Lower leg skin (tissue), 3 donors: Measurements from ENCODE around the gene UROD.

Experiments
- CTCF ChIP-seq, 3 donors: fragments of 450-650 bp; IDR thresholded peaks; one replicate each; pipeline ENCODE4 v1.5.1; 2016; ENCODE audit warnings: antibody characterized with exemption in 3 of 3, mild to moderate bottlenecking in 3 of 3, moderate library complexity in 2 of 3
- POLR2A ChIP-seq, 2 donors: fragments of 450-650 bp; IDR thresholded peaks; one replicate each; pipeline ENCODE4 v1.6.1; 2016 to 2017; ENCODE audit warnings: antibody characterized with exemption in 2 of 2, mild to moderate bottlenecking in 1 of 2, moderate library complexity in 1 of 2

GRCh38 chr1:44999232-44999631 lies 12.8 kb upstream of the UROD start:
- TF ChIP-seq CTCF (IDR thresholded peaks at IDR 0.05) = no peak
- TF ChIP-seq POLR2A (IDR thresholded peaks at IDR 0.05) = no peak
